Measurements from ENCODE around the gene KNTC1. TPM values are rescaled to one million over a fixed set of nuclear protein-coding genes. Genes with fewer than 3 reads are reported as not detected.

KNTC1 gene
- total and polyA plus RNA-seq, 11 donors: 2.1 to 10.4 (median 2.8) TPM

- H3K36me3 ChIP-seq: peaks cover 0 to 51% (median 0%) of the 10 kb centered on the region in 9 donors
- H3K27me3 ChIP-seq: no peaks in the 10 kb centered on the region
- 91 to 96% (median 92%) methylated on average over 2 of the region's 2 CpGs for WGBS, 4 donors
- H3K9me3 ChIP-seq: no peaks in the 10 kb centered on the region
- no peak for DNase-seq
- intact Hi-C loops (cut with DNase I): loop anchor here in 1 of 10 donors (10.0 kb wide), 1 partner anchor 211 kb away; no protein-coding TSS in a partner anchor
- ATAC-seq: peak in 1 of 4 donors; percentile 60
- TF ChIP-seq CTCF (IDR thresholded peaks at IDR 0.05) (no peak), POLR2A (IDR thresholded peaks at IDR 0.05) (no peak)
- no peaks in the 10 kb centered on the region for H3K4me1 ChIP-seq
- no peak overlapping the region for H3K4me3 ChIP-seq
- H3K27ac ChIP-seq: no peak overlapping the region
Measured at GRCh38 chr12:122533856-122534255, 6.8 kb downstream of the KNTC1 start.

- no peak for TF ChIP-seq CTCF (IDR thresholded peaks at IDR 0.05)
- no peak for TF ChIP-seq POLR2A (IDR thresholded peaks at IDR 0.05)
- H3K4me3 ChIP-seq: no peak overlapping the region
- DNase-seq (no peak), ATAC-seq (no peak)
- intact Hi-C loops (cut with DNase I): loop anchor here in 1 of 10 donors (10.0 kb wide), 1 partner anchor 208 kb away; no protein-coding TSS in a partner anchor
- peaks cover 0 to 55% (median 6%) of the 10 kb centered on the region in 9 donors for H3K36me3 ChIP-seq
- no peaks in the 10 kb centered on the region for H3K9me3 ChIP-seq
- 95 to 97% (median 96%) methylated on average over 4 of the region's 4 CpGs for WGBS, 4 donors
- H3K27me3 ChIP-seq: no peaks in the 10 kb centered on the region
- H3K27ac ChIP-seq: no peak overlapping the region
- no peaks in the 10 kb centered on the region for H3K4me1 ChIP-seq
Measured at GRCh38 chr12:122537021-122537420, 10.0 kb downstream of the KNTC1 start.

GRCh38 chr12:122538496-122538895, 11.4 kb downstream of the KNTC1 start:
- Histone ChIP-seq H3K4me3 (no peak overlapping the region), H3K36me3 (peaks cover 0 to 61% (median 6%) of the 10 kb centered on the region in 9 donors), H3K27ac (no peak overlapping the region), H3K9me3 (no peaks in the 10 kb centered on the region), H3K4me1 (no peaks in the 10 kb centered on the region), H3K27me3 (no peaks in the 10 kb centered on the region)
- no peak for ATAC-seq
- TF ChIP-seq CTCF (IDR thresholded peaks at IDR 0.05) (no peak), POLR2A (IDR thresholded peaks at IDR 0.05) (no peak)
- intact Hi-C loops (cut with DNase I): loop anchor here in 1 of 10 donors (10.0 kb wide), 1 partner anchor 206 kb away; no protein-coding TSS in a partner anchor
- 93 to 96% (median 96%) methylated on average over 5 of the region's 5 CpGs for WGBS, 4 donors
- DNase-seq: no peak

- peaks cover 0 to 68% (median 19%) of the 10 kb centered on the region in 9 donors for H3K36me3 ChIP-seq
- 92 to 96% (median 95%) methylated on average over 2 of the region's 2 CpGs for WGBS, 4 donors
- TF ChIP-seq CTCF (IDR thresholded peaks at IDR 0.05): no peak
- no peak for TF ChIP-seq POLR2A (IDR thresholded peaks at IDR 0.05)
Measured at GRCh38 chr12:122544537-122544936, 17.5 kb downstream of the KNTC1 start.

More at GRCh38 chr12:122544537-122544936, 17.5 kb downstream of the KNTC1 start:
- H3K27ac ChIP-seq: no peak overlapping the region
- H3K4me3 ChIP-seq: no peak overlapping the region
- intact Hi-C loops (cut with DNase I): no loop called here
- DNase-seq (no peak), ATAC-seq (no peak)
- no peaks in the 10 kb centered on the region for H3K9me3 ChIP-seq
- H3K27me3 ChIP-seq: no peaks in the 10 kb centered on the region
- H3K4me1 ChIP-seq: no peaks in the 10 kb centered on the region

Measured in heart left ventricle (tissue), 16 donors.